22Rv1 (cell line): Measurements from ENCODE around the gene SNX25.

ENCODE experiments used
- ZFX ChIP-seq: fragments of 450-650 bp; IDR thresholded peaks from 2 replicates; pipeline ENCODE4 v1.6.1; 2017; ENCODE audit warnings: antibody characterized with exemption, borderline replicate concordance
- TF ChIP-seq, protein P1 (sequence below): fragments of 450-650 bp; IDR thresholded peaks from 2 replicates; pipeline ENCODE4 v1.5.1; 2017; ENCODE audit warnings: mild to moderate bottlenecking

DNA sequence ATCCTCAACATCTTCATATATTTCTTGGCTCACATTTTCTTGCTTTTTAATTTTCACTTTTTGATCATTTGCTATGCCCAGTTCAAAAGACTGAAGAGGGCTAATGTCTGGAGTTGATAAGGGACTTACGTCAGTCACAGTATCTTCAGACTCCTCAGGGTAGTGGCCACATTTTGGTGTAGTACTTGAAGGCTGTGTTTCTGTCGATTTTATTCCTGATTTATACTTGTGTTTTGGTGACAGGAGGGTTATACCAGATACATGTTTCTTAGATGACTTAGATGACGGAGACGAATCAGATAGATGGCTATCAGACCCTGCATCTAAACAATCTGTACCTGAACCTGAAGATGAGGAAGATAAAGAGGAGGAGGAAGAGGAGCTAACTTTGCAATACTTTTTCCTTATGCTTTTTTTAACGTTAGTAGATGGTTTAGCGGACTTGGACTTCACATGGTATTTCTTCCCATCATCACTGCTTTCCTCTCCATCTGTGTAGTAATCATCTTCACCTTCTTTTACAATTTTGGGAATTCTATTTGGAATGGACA lies 19.0 kb upstream of the SNX25 start:
- TF ChIP-seq, protein P1, sequence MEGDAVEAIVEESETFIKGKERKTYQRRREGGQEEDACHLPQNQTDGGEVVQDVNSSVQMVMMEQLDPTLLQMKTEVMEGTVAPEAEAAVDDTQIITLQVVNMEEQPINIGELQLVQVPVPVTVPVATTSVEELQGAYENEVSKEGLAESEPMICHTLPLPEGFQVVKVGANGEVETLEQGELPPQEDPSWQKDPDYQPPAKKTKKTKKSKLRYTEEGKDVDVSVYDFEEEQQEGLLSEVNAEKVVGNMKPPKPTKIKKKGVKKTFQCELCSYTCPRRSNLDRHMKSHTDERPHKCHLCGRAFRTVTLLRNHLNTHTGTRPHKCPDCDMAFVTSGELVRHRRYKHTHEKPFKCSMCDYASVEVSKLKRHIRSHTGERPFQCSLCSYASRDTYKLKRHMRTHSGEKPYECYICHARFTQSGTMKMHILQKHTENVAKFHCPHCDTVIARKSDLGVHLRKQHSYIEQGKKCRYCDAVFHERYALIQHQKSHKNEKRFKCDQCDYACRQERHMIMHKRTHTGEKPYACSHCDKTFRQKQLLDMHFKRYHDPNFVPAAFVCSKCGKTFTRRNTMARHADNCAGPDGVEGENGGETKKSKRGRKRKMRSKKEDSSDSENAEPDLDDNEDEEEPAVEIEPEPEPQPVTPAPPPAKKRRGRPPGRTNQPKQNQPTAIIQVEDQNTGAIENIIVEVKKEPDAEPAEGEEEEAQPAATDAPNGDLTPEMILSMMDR, result no peak
- TF ChIP-seq ZFX, result no peak
